ENCODE results near the gene PHLPP1. TPM values are rescaled to one million over a fixed set of nuclear protein-coding genes. Genes with fewer than 3 reads are reported as not detected.

Gene PHLPP1
- total RNA-seq, 1 donor from 2014 or later = 21.2 TPM

DNA sequence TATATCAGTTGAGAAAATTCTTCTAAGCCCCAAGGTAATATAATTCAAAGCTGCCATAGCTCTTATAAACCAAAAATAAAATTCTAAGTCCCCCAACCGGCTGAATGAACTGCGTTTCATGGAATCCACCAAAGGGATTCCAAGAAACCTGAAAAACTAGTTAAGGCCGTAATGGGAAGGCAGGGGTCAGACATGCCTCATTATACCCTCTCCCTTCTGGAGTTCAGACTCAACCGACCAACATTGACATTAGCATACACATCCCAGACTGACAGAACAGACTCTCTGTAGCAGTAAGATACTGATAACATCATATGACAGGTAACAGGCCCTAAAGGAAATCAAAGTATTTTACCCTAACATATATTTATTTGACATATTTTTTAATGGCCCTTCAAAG, 31.4 kb upstream of the PHLPP1 start:
- Mint-ChIP-seq H3K9me3 (peaks cover 24% of the 10 kb centered on the region), H3K36me3 (peaks cover 4% of the 10 kb centered on the region), H3K4me1 (peaks cover 18% of the 10 kb centered on the region), H3K27ac (peak overlapping the region; percentile 89), H3K27me3 (ENCODE audit: low read depth) (no peaks in the 10 kb centered on the region), H3K4me3 (no peak overlapping the region)
- DNase-seq (ENCODE audit: low spot score in 2 of 2, unreplicated experiment in 2 of 2) = no peak
- TF ChIP-seq, protein P1, sequence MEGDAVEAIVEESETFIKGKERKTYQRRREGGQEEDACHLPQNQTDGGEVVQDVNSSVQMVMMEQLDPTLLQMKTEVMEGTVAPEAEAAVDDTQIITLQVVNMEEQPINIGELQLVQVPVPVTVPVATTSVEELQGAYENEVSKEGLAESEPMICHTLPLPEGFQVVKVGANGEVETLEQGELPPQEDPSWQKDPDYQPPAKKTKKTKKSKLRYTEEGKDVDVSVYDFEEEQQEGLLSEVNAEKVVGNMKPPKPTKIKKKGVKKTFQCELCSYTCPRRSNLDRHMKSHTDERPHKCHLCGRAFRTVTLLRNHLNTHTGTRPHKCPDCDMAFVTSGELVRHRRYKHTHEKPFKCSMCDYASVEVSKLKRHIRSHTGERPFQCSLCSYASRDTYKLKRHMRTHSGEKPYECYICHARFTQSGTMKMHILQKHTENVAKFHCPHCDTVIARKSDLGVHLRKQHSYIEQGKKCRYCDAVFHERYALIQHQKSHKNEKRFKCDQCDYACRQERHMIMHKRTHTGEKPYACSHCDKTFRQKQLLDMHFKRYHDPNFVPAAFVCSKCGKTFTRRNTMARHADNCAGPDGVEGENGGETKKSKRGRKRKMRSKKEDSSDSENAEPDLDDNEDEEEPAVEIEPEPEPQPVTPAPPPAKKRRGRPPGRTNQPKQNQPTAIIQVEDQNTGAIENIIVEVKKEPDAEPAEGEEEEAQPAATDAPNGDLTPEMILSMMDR (IDR thresholded peaks at IDR 0.05; ENCODE audit: unreplicated experiment) = no peak

DNA sequence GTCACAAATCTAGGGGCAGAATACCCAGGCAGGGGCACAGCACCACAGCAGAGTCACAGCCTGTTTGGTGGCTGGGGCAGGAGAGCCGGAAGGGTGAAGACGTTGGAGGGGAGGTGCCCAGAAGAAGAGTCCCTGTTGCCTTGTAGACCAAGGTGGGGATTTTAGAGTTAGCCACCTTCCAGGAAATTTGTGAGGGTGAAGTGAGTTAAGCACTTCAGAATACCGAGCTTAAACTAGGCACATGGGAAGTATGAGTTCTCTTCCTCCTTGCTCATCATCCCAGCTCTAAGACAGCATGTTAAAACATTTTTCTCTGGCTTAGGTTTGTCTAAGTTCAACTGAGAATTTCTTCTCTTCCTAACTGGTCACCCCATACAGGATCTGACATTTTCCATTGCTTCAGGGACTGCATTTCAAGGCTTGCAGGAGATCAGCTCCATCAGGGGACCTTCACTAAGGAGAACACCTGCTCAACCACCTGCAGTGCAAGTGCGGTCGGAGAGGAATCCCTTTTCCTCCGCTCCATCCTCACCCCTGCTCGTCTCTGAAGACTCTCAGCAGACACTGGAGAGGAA, 26.5 kb upstream of the PHLPP1 start:
- TF ChIP-seq, protein P1 (IDR thresholded peaks at IDR 0.05; ENCODE audit: unreplicated experiment) = no peak
- Mint-ChIP-seq H3K27me3 (ENCODE audit: low read depth) (no peaks in the 10 kb centered on the region), H3K36me3 (peaks cover 4% of the 10 kb centered on the region)

DNA sequence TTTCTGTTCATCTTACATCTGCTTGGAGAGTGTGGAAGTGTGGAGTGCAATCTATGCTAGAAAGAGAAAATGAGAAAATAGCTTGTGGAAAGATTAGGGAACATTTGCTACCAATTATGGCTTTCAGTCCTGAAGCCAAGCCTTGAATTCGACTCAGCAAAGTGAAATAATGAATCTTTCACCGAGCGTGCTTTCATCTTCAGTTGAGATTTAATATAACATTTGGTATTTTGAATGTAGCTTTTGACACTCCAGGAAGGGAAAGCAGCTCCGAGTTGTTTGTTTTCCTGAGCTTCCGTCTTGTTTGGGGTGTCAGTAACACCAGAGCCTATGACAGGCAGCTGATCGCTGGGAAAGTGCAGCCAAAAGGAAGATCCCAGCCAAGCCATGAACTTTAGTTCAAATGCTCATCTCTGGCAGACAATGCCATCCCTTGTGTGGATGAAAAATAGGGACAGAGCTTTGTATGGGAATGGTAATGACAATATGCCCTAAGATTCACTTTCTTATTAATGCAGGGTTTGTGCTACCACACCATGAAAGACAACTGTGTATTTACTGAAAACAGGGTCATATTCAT, 25.0 kb upstream of the PHLPP1 start:
- Mint-ChIP-seq H3K4me3 (no peak overlapping the region), H3K4me1 (no peaks in the 10 kb centered on the region), H3K9me3 (peaks cover 25% of the 10 kb centered on the region), H3K27ac (no peak overlapping the region), H3K36me3 (peaks cover 4% of the 10 kb centered on the region), H3K27me3 (ENCODE audit: low read depth) (no peaks in the 10 kb centered on the region)
- DNase-seq (ENCODE audit: low spot score in 2 of 2, unreplicated experiment in 2 of 2) = no peak
- TF ChIP-seq, protein P1 (IDR thresholded peaks at IDR 0.05; ENCODE audit: unreplicated experiment) = no peak

More for the DNA sequence above, 26.5 kb upstream of the PHLPP1 start:
- DNase-seq (ENCODE audit: low spot score in 2 of 2, unreplicated experiment in 2 of 2) = no peak
- H3K27ac Mint-ChIP-seq = no peak overlapping the region
- H3K9me3 Mint-ChIP-seq = peaks cover 30% of the 10 kb centered on the region
- H3K4me1 Mint-ChIP-seq = peaks cover 3% of the 10 kb centered on the region
- no peak overlapping the region for H3K4me3 Mint-ChIP-seq

DNA sequence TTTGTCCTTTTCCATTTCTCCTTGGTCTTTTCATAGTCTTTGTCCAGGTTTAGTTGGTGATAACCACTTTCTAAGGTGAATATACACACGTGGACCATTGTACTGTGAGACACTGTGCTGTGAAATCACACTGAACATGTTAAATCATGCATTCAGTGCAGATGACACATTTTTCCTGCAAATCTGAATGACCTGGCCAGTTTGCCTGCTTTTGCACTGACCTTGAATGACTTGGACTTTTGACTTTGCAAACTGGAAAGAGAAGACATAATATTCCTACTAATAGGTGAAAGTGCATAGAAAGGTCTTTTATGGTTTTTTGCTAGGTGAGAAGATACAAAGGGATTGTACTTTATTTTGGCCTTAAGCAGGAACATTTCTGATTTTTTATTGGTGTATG, 21.7 kb upstream of the PHLPP1 start:
- Mint-ChIP-seq H3K4me1 (no peaks in the 10 kb centered on the region), H3K36me3 (no peaks in the 10 kb centered on the region), H3K9me3 (peaks cover 12% of the 10 kb centered on the region), H3K4me3 (no peak overlapping the region), H3K27ac (no peak overlapping the region), H3K27me3 (ENCODE audit: low read depth) (no peaks in the 10 kb centered on the region)
- no peak for DNase-seq (ENCODE audit: low spot score in 2 of 2, unreplicated experiment in 2 of 2)
- TF ChIP-seq, protein P1 (IDR thresholded peaks at IDR 0.05; ENCODE audit: unreplicated experiment) = no peak

DNA sequence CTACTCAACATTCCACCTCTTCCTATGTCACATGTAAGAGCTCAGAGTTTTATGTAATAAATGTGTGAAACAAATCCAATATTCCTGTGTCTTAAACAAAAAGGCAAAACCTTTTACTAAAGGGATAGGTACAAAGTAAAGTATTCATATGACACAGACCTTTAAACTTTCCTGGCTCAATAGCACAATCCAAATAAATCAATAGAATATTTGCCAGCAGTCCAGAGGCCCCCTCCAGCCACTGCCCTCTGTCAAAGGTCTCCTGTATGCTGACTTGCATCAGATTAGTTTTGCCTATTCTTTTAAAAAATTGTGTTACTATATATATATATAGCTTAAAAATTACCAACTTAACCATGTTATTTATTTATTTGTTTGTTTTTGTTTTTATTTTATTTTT, 17.7 kb upstream of the PHLPP1 start:
- Mint-ChIP-seq H3K9me3 (peaks cover 17% of the 10 kb centered on the region), H3K27ac (no peak overlapping the region), H3K36me3 (no peaks in the 10 kb centered on the region), H3K4me1 (no peaks in the 10 kb centered on the region), H3K4me3 (no peak overlapping the region), H3K27me3 (ENCODE audit: low read depth) (no peaks in the 10 kb centered on the region)
- TF ChIP-seq, protein P1 (IDR thresholded peaks at IDR 0.05; ENCODE audit: unreplicated experiment) = no peak
- no peak for DNase-seq (ENCODE audit: low spot score in 2 of 2, unreplicated experiment in 2 of 2)

Data from mesothelial cell of epicardium (in vitro differentiated cells).